ENCODE measurements around the gene ARG2.

ARG2 gene

GRCh38 chr14:67633451-67634147 lies 13.9 kb downstream of the ARG2 start:
- H3K4me3 ChIP-seq (ENCODE audit: control insufficient read depth, low read depth, low read length), result no peak overlapping the region
- DNase-seq (ENCODE audit: low read depth), result no peak
- TF ChIP-seq CTCF (IDR thresholded peaks at IDR 0.05; ENCODE audit: control insufficient read depth, insufficient read depth, low read depth, low read length, missing control alignments), result no peak

GRCh38 chr14:67636361-67636919 lies 16.7 kb downstream of the ARG2 start:
- no peak overlapping the region for H3K4me3 ChIP-seq (ENCODE audit: control insufficient read depth, low read depth, low read length)
- TF ChIP-seq CTCF (IDR thresholded peaks at IDR 0.05; ENCODE audit: control insufficient read depth, insufficient read depth, low read depth, low read length, missing control alignments), result no peak
- DNase-seq (ENCODE audit: low read depth), result no peak

- no peak for DNase-seq (ENCODE audit: low read depth)
- H3K4me3 ChIP-seq (ENCODE audit: control insufficient read depth, low read depth, low read length), result no peak overlapping the region
- TF ChIP-seq CTCF (IDR thresholded peaks at IDR 0.05; ENCODE audit: control insufficient read depth, insufficient read depth, low read depth, low read length, missing control alignments), result no peak
These were observed 18.9 kb downstream of the ARG2 start for GRCh38 chr14:67638642-67639041.

GRCh38 chr14:67641480-67641879 lies 21.8 kb downstream of the ARG2 start:
- no peak overlapping the region for H3K4me3 ChIP-seq (ENCODE audit: control insufficient read depth, low read depth, low read length)
- DNase-seq (ENCODE audit: low read depth), result no peak
- no peak for TF ChIP-seq CTCF (IDR thresholded peaks at IDR 0.05; ENCODE audit: control insufficient read depth, insufficient read depth, low read depth, low read length, missing control alignments)

- DNase-seq (ENCODE audit: low read depth), result no peak
- no peak overlapping the region for H3K4me3 ChIP-seq (ENCODE audit: control insufficient read depth, low read depth, low read length)
- no peak for TF ChIP-seq CTCF (IDR thresholded peaks at IDR 0.05; ENCODE audit: control insufficient read depth, insufficient read depth, low read depth, low read length, missing control alignments)
These were observed 22.4 kb downstream of the ARG2 start for GRCh38 chr14:67641902-67642749.

GRCh38 chr14:67643713-67644112 lies 24.0 kb downstream of the ARG2 start:
- H3K4me3 ChIP-seq (ENCODE audit: control insufficient read depth, low read depth, low read length), result no peak overlapping the region
- no peak for TF ChIP-seq CTCF (IDR thresholded peaks at IDR 0.05; ENCODE audit: control insufficient read depth, insufficient read depth, low read depth, low read length, missing control alignments)
- no peak for DNase-seq (ENCODE audit: low read depth)
